K562 (cell line): ENCODE data around the gene OR5B21. TPM values are rescaled to one million over a fixed set of nuclear protein-coding genes. Genes with fewer than 3 reads are reported as not detected.

Experiments
- ATAC-seq: fragments of 200-7000 bp; cut with Tn5 transposase; 3 replicates; pipeline ENCODE4 v1.9.1; 2020; ENCODE audit warnings: moderate library complexity
- BruUV-seq: library from RNA; stranded (reverse); fragments of 400-500 nt; replicated peaks from 2 replicates; lab custom pipeline; 2021; lab: Mats Ljungman, UMichigan
- CTCF ChIA-PET: fragments of 300-600 bp; formaldehyde crosslinking; extraction: SDS; loops from one replicate; lab custom pipeline; 2021; ENCODE audit warnings: low intra/inter-chr PET ratio; lab: Yijun Ruan, JAX
- POLR2A ChIA-PET: fragments of 300-600, 350-650 bp; sonication (Branson Sonifier 250); formaldehyde crosslinking; extraction: SDS; loops from one replicate; lab custom pipeline; 2021; ENCODE audit warnings: antibody characterized with exemption, inconsistent platforms; lab: Yijun Ruan, JAX
- DNase-seq, 4 experiments: peaks; one replicate each; pipeline versions ENCODE4 v3.0.0 to v3.0.0-alpha.2; 2011 to 2018; ENCODE audit warnings: low spot score in 3 of 4, mixed read lengths in 3 of 4; ENCODE audit errors: extremely low read depth in 1 of 4
- FAIRE-seq: peaks from 2 replicates; lab custom pipeline; 2011; peaks lifted over from hg19 to GRCh38; lab: Jason Lieb, UNC
- H2AFZ ChIP-seq: 2 replicates; pipeline ENCODE4 v1.6.0; 2011; ENCODE audit warnings: low read depth, low read length, control low read depth, inconsistent platforms
- H3K27ac ChIP-seq: fragments of 200-600 bp; 3 replicates; pipeline ENCODE4 v1.8.0; 2011; ENCODE audit warnings: low read depth, mild to moderate bottlenecking, control low read depth, inconsistent platforms, low read length, moderate library complexity, mixed read lengths; ENCODE audit errors: extremely low read depth
- H3K27me3 ChIP-seq, 2 experiments: fragments of 300-600 bp in 1 of 2; 2 replicates in 1 of 2; 3 replicates in 1 of 2; pipeline versions ENCODE4 v1.6.0 to v1.8.0; 2011; ENCODE audit warnings: inconsistent platforms in 2 of 2, low read length in 2 of 2, mild to moderate bottlenecking in 1 of 2, mixed read lengths in 1 of 2, moderate library complexity in 1 of 2; ENCODE audit not compliant: control insufficient read depth in 2 of 2, insufficient read depth in 2 of 2
- H3K36me3 ChIP-seq: fragments of 300-600 bp; 3 replicates; pipeline ENCODE4 v1.8.0; 2011; ENCODE audit warnings: mild to moderate bottlenecking, low read length, inconsistent platforms; ENCODE audit not compliant: control insufficient read depth, insufficient read depth
- H3K4me1 ChIP-seq, 2 experiments: fragments of 200-600 bp in 1 of 2; replicated peaks in 1 of 2; 2 replicates in 1 of 2; 3 replicates in 1 of 2; pipeline versions ENCODE4 v1.5.1 to v1.8.0; 2011; ENCODE audit warnings: inconsistent platforms in 2 of 2, low read length in 2 of 2, mild to moderate bottlenecking in 1 of 2, mixed read lengths in 1 of 2, moderate library complexity in 1 of 2; ENCODE audit not compliant: control insufficient read depth in 2 of 2, insufficient read depth in 2 of 2
- H3K4me2 ChIP-seq: 2 replicates; pipeline ENCODE4 v1.6.1; 2011; ENCODE audit warnings: low read length, control low read depth, inconsistent platforms, mixed read lengths; ENCODE audit not compliant: insufficient read depth
- H3K4me3 ChIP-seq: fragments of 200-600 bp; sonication (generic), shearing (Covaris generic); 2 replicates; pipeline ENCODE4 v1.5.1; 2016; ENCODE audit warnings: control low read depth, inconsistent platforms
- H3K79me2 ChIP-seq: fragments of 200-600 bp; 3 replicates; pipeline ENCODE4 v1.8.0; 2011; ENCODE audit warnings: low read length, inconsistent platforms; ENCODE audit not compliant: control insufficient read depth, insufficient read depth
- H3K9ac ChIP-seq, 2 experiments: 2 replicates each; pipeline versions ENCODE4 v1.6.0 to v1.6.1; 2011; ENCODE audit warnings: low read depth in 2 of 2, low read length in 2 of 2, control low read depth in 1 of 2, inconsistent platforms in 1 of 2, mild to moderate bottlenecking in 1 of 2, mixed read lengths in 1 of 2; ENCODE audit not compliant: insufficient read depth in 1 of 2
- H3K9me1 ChIP-seq: one replicate; pipeline ENCODE4 v1.6.0; 2011; ENCODE audit warnings: inconsistent platforms, mild to moderate bottlenecking, low read length, moderate library complexity; ENCODE audit not compliant: control insufficient read depth, insufficient read depth
- H3K9me3 ChIP-seq: replicated peaks from 2 replicates; pipeline ENCODE4 v1.5.1; 2011; ENCODE audit warnings: low read depth, low read length, inconsistent platforms; ENCODE audit not compliant: control insufficient read depth, insufficient read depth
- H4K20me1 ChIP-seq: replicated peaks from 2 replicates; pipeline ENCODE4 v1.6.1; 2011; ENCODE audit warnings: low read length, inconsistent platforms, mixed read lengths; ENCODE audit not compliant: control insufficient read depth, insufficient read depth
- ARID1B ChIP-seq: fragments of 450-650 bp; IDR thresholded peaks from 2 replicates; pipeline ENCODE4 v1.6.1; 2016; ENCODE audit warnings: antibody characterized with exemption, mild to moderate bottlenecking, inconsistent platforms
- CTCF ChIP-seq, 3 experiments: IDR thresholded peaks in 2 of 3; conservative IDR thresholded peaks in 1 of 3; 2 replicates each; pipeline ENCODE4 v1.5.1; 2011 to 2012; ENCODE audit warnings: low read length in 3 of 3, mild to moderate bottlenecking in 3 of 3, control low read depth in 2 of 3, improper control_type of control experiment in 1 of 3, inconsistent platforms in 1 of 3, low read depth in 1 of 3, mixed read lengths in 1 of 3, moderate library complexity in 1 of 3; ENCODE audit not compliant: insufficient read depth in 2 of 3
- MCM5 ChIP-seq: fragments of 450-650 bp; IDR thresholded peaks from 2 replicates; pipeline ENCODE4 v1.6.1; 2016; ENCODE audit warnings: low read depth
- MYBL2 ChIP-seq, 2 experiments: fragments of 450-650 bp in 1 of 2; sonication (generic) in 1 of 2; formaldehyde crosslinking in 1 of 2; IDR thresholded peaks; 2 replicates each; pipeline versions ENCODE4 v1.6.1 to v1.8.1; 2017 to 2022; ENCODE audit warnings: borderline replicate concordance in 1 of 2, inconsistent platforms in 1 of 2, low read depth in 1 of 2, mild to moderate bottlenecking in 1 of 2, missing genetic modification reagents in 1 of 2, moderate library complexity in 1 of 2
- PHF21A ChIP-seq: fragments of 450-650 bp; IDR thresholded peaks from 2 replicates; pipeline ENCODE4 v1.6.1; 2017; ENCODE audit warnings: low read depth, borderline replicate concordance
- TSHZ1 ChIP-seq: fragments of 250-450 bp; sonication (Bioruptor Pico); IDR thresholded peaks from 2 replicates; pipeline ENCODE4 v1.4.0; 2020; ENCODE audit warnings: mild to moderate bottlenecking, moderate library complexity
- ZFP30 ChIP-seq: fragments of 250-450 bp; sonication (Bioruptor Pico); IDR thresholded peaks from 2 replicates; pipeline ENCODE4 v1.8.0; 2022; ENCODE audit warnings: moderate library complexity, mild to moderate bottlenecking, inconsistent platforms, borderline replicate concordance
- WGBS: fragments of 100-300 bp; shearing (Covaris generic); methylation state at CpG from one replicate; pipeline ENCODE4 v1.1.6; 2016; ENCODE audit warnings: low coverage, mixed read lengths; ENCODE audit not compliant: insufficient coverage; ENCODE audit errors: missing lambda C conversion rate; 5-methylcytosine and 5-hydroxymethylcytosine counted together
- in situ Hi-C: fragments of 300-500 bp; cut with MboI; formaldehyde crosslinking; loops from 4 replicates; pipeline ENCODE4 v1.15.0; 2018; ENCODE audit warnings: inconsistent platforms, mixed read lengths
- intact Hi-C: fragments of 100-400 bp; cut with micrococcal nuclease; formaldehyde crosslinking; loops from 2 replicates; pipeline ENCODE4 v1.14.2; 2022
- polyA plus RNA-seq, 8 experiments: library from polyadenylated mRNA; depleted of rRNA in 4 of 8; stranded (reverse) in 5 of 8; unstranded in 3 of 8; fragments of >200 nt; fragmentation: Nextera tagmentation in 2 of 8; fragmentation: Illumina TruSeq in 1 of 8; extraction: Ambion mirVana in 2 of 8; extraction: Trizol in 1 of 8; gene quantifications; 2 replicates each; pipeline versions ENCODE4 v1.2.1 to v1.2.3, GENCODE V29; 2011 to 2014; ENCODE audit warnings: inconsistent platforms in 1 of 8, missing spikeins in 1 of 8
- total RNA-seq, 7 experiments: library from RNA; depleted of rRNA in 6 of 7; stranded (reverse); fragments of >200 nt in 6 of 7; fragmentation: Illumina TruSeq in 2 of 7; extraction: Trizol in 2 of 7; gene quantifications; 2 replicates each; pipeline versions ENCODE4 v1.2.1 to v1.2.3, GENCODE V29; 2011 to 2021; ENCODE audit warnings: low replicate concordance in 1 of 7
- TF ChIP-seq, protein P1 (sequence below): fragments of 450-650 bp; IDR thresholded peaks from 2 replicates; pipeline ENCODE4 v1.6.1; 2016; ENCODE audit warnings: missing biosample characterization, missing genetic modification characterization
- TF ChIP-seq, protein P2 (sequence below), 2 experiments: fragments of 150-350 bp in 1 of 2; IDR thresholded peaks; 2 replicates each; pipeline ENCODE4 v1.6.1; 2012 to 2016; ENCODE audit warnings: low read depth in 2 of 2, low read length in 2 of 2, mild to moderate bottlenecking in 1 of 2, moderate library complexity in 1 of 2

The OR5B21 gene
- total and polyA plus RNA-seq, 9 of the 15 experiments (the other 6 are each of a cell fraction or from before 2014, with no cell fraction given) = not detected

GRCh38 chr11:58526721-58527120 is 18.8 kb upstream of the OR5B21 start:
- no TSS peak for BruUV-seq
- Histone ChIP-seq H3K9me1 (no peaks in the 10 kb centered on the region), H3K9me3 (no peaks in the 10 kb centered on the region), H4K20me1 (no peaks in the 10 kb centered on the region), H3K36me3 (no peaks in the 10 kb centered on the region), H3K4me2 (no peak overlapping the region), H3K4me3 (no peak overlapping the region), H3K79me2 (no peaks in the 10 kb centered on the region), H3K4me1 (peaks cover 0 to 2% of the 10 kb centered on the region in 2 experiments; a peak in 1 of 5 replicates), H3K27ac (no peak overlapping the region), H3K27me3 (peaks cover 0 to 5% of the 10 kb centered on the region in 2 experiments; a peak in 2 of 5 replicates), H2AFZ (no peak overlapping the region), H3K9ac (no peak overlapping the region)
- in situ Hi-C loops = no loop called here
- CTCF ChIA-PET = no interaction called here
- intact Hi-C loops = no loop called here
- FAIRE-seq (no peak), ATAC-seq (no peak), DNase-seq (no peak)
- 0% methylated on average over 3 of the region's 3 CpGs for WGBS
- POLR2A ChIA-PET = no interaction called here
- TF ChIP-seq ARID1B = no peak
- TF ChIP-seq, protein P1, sequence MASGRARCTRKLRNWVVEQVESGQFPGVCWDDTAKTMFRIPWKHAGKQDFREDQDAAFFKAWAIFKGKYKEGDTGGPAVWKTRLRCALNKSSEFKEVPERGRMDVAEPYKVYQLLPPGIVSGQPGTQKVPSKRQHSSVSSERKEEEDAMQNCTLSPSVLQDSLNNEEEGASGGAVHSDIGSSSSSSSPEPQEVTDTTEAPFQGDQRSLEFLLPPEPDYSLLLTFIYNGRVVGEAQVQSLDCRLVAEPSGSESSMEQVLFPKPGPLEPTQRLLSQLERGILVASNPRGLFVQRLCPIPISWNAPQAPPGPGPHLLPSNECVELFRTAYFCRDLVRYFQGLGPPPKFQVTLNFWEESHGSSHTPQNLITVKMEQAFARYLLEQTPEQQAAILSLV (tag) = no peak
- TF ChIP-seq, protein P2, sequence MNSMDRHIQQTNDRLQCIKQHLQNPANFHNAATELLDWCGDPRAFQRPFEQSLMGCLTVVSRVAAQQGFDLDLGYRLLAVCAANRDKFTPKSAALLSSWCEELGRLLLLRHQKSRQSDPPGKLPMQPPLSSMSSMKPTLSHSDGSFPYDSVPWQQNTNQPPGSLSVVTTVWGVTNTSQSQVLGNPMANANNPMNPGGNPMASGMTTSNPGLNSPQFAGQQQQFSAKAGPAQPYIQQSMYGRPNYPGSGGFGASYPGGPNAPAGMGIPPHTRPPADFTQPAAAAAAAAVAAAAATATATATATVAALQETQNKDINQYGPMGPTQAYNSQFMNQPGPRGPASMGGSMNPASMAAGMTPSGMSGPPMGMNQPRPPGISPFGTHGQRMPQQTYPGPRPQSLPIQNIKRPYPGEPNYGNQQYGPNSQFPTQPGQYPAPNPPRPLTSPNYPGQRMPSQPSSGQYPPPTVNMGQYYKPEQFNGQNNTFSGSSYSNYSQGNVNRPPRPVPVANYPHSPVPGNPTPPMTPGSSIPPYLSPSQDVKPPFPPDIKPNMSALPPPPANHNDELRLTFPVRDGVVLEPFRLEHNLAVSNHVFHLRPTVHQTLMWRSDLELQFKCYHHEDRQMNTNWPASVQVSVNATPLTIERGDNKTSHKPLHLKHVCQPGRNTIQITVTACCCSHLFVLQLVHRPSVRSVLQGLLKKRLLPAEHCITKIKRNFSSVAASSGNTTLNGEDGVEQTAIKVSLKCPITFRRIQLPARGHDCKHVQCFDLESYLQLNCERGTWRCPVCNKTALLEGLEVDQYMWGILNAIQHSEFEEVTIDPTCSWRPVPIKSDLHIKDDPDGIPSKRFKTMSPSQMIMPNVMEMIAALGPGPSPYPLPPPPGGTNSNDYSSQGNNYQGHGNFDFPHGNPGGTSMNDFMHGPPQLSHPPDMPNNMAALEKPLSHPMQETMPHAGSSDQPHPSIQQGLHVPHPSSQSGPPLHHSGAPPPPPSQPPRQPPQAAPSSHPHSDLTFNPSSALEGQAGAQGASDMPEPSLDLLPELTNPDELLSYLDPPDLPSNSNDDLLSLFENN (IDR thresholded peaks at IDR 0.05; ENCODE audit: low read depth in 2 of 2, low read length in 2 of 2) = no peak
- TF ChIP-seq MCM5 = no peak
- no peak for TF ChIP-seq PHF21A
- no peak for TF ChIP-seq ZFP30
- TF ChIP-seq TSHZ1 (CRISPR knock-in tag) = no peak
- TF ChIP-seq MYBL2 (IDR thresholded peaks at IDR 0.05; ENCODE audit: low read depth) = no peak
- no peak for TF ChIP-seq MYBL2 (CRISPR knock-in tag; IDR thresholded peaks at IDR 0.05; ENCODE audit: borderline replicate concordance)
- TF ChIP-seq CTCF (IDR thresholded peaks at IDR 0.05 in 2 of 3, conservative IDR thresholded peaks at IDR 0.05 in 1 of 3; ENCODE audit: insufficient read depth in 2 of 3, low read depth in 1 of 3, low read length in 3 of 3) = no peak
